ENCODE data around the gene ALAS1. TPM values are rescaled to one million over a fixed set of nuclear protein-coding genes. Genes with fewer than 3 reads are reported as not detected.

Gene ALAS1
- total RNA-seq, 1 donor from 2014 or later: 38.3 TPM

DNA sequence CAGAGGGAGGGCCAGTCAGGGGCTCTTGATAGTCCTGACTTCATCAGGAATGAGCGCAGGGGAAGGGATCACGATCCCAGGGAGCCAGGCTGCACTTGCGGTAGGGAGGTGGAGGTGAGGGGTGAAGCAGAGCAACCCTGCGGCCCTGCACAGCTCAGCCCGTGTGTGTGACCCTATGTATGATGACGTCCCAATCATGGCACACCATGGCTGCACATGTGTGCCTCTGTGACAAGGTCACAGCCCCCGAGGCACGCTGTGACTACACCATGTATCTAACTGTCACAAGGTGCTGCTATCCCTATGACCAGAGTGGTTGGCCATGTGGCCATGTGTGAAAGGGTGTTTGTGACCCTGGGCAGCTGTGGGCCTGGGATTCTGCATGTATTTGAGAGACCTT is 13.3 kb upstream of the ALAS1 start:
- Mint-ChIP-seq H3K36me3 (ENCODE audit: low read depth) (no peaks in the 10 kb centered on the region), H3K27me3 (ENCODE audit: low read depth) (no peaks in the 10 kb centered on the region), H3K9me3 (ENCODE audit: low read depth) (no peaks in the 10 kb centered on the region), H3K4me1 (ENCODE audit: low read depth) (no peaks in the 10 kb centered on the region), H3K4me3 (ENCODE audit: unreplicated experiment) (no peak overlapping the region), H3K27ac (ENCODE audit: unreplicated experiment) (no peak overlapping the region)
- DNase-seq (ENCODE audit: low spot score): no peak
- TF ChIP-seq, protein P1, sequence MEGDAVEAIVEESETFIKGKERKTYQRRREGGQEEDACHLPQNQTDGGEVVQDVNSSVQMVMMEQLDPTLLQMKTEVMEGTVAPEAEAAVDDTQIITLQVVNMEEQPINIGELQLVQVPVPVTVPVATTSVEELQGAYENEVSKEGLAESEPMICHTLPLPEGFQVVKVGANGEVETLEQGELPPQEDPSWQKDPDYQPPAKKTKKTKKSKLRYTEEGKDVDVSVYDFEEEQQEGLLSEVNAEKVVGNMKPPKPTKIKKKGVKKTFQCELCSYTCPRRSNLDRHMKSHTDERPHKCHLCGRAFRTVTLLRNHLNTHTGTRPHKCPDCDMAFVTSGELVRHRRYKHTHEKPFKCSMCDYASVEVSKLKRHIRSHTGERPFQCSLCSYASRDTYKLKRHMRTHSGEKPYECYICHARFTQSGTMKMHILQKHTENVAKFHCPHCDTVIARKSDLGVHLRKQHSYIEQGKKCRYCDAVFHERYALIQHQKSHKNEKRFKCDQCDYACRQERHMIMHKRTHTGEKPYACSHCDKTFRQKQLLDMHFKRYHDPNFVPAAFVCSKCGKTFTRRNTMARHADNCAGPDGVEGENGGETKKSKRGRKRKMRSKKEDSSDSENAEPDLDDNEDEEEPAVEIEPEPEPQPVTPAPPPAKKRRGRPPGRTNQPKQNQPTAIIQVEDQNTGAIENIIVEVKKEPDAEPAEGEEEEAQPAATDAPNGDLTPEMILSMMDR (IDR thresholded peaks at IDR 0.05): no peak

- DNase-seq (ENCODE audit: low spot score): no peak
- Mint-ChIP-seq H3K4me1 (ENCODE audit: low read depth) (peaks cover 5% of the 10 kb centered on the region), H3K36me3 (ENCODE audit: low read depth) (no peaks in the 10 kb centered on the region), H3K4me3 (ENCODE audit: unreplicated experiment) (no peak overlapping the region), H3K9me3 (ENCODE audit: low read depth) (no peaks in the 10 kb centered on the region), H3K27me3 (ENCODE audit: low read depth) (no peaks in the 10 kb centered on the region), H3K27ac (ENCODE audit: unreplicated experiment) (no peak overlapping the region)
- TF ChIP-seq, protein P1 (IDR thresholded peaks at IDR 0.05): no peak
Measured at GRCh38 chr3:52185311-52185710, 12.6 kb upstream of the ALAS1 start.

DNA sequence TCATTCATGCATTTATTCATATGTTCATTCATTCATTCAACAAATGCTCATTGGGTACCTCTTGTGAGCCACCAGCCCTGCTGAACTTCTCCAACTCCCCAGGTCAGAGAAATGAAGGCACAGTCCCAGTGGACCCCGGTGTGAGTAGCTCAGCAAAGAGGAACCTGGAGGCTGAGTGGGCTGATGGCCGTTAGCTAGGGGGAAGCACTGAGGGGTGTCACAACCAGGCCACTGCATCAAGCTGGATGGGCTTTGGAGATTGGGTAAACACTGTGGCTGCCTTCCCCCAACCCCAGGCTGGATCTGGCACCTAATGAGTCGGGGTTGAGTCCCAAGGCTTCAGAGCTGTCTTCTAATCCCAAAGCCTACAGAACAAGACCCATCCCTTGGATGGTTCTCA is 12.1 kb upstream of the ALAS1 start:
- DNase-seq (ENCODE audit: low spot score): no peak

DNA sequence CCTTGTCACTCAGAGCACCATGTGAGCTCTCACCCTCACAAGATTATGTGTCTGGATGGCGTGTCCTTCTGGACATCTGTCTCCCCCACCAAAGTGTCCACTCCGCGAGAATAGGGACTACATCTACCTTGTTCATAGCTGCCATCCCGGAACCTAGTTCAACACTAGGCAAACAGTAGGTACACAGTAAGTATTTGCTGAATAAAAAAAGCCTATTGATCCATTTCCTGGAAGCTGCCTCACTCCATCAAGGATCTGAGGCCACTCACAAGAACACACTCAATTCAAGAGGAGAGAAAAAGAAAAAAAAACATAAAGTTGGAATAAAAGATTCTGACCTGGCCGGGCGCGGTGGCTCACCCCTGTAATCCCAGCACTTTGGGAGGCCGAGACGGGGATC is 11.2 kb upstream of the ALAS1 start:
- no peak overlapping the region for H3K27ac Mint-ChIP-seq (ENCODE audit: unreplicated experiment)
- TF ChIP-seq, protein P1 (IDR thresholded peaks at IDR 0.05): no peak
- no peaks in the 10 kb centered on the region for H3K36me3 Mint-ChIP-seq (ENCODE audit: low read depth)
- H3K4me3 Mint-ChIP-seq (ENCODE audit: unreplicated experiment): no peak overlapping the region
- H3K9me3 Mint-ChIP-seq (ENCODE audit: low read depth): no peaks in the 10 kb centered on the region
- H3K27me3 Mint-ChIP-seq (ENCODE audit: low read depth): no peaks in the 10 kb centered on the region
- no peak for DNase-seq (ENCODE audit: low spot score)
- H3K4me1 Mint-ChIP-seq (ENCODE audit: low read depth): peaks cover 10% of the 10 kb centered on the region

More for the DNA sequence above, 12.1 kb upstream of the ALAS1 start:
- TF ChIP-seq, protein P1 (IDR thresholded peaks at IDR 0.05): no peak
- H3K4me1 Mint-ChIP-seq (ENCODE audit: low read depth): peaks cover 10% of the 10 kb centered on the region
- H3K4me3 Mint-ChIP-seq (ENCODE audit: unreplicated experiment): no peak overlapping the region
- H3K36me3 Mint-ChIP-seq (ENCODE audit: low read depth): no peaks in the 10 kb centered on the region
- H3K27ac Mint-ChIP-seq (ENCODE audit: unreplicated experiment): no peak overlapping the region
- no peaks in the 10 kb centered on the region for H3K9me3 Mint-ChIP-seq (ENCODE audit: low read depth)
- H3K27me3 Mint-ChIP-seq (ENCODE audit: low read depth): no peaks in the 10 kb centered on the region

DNA sequence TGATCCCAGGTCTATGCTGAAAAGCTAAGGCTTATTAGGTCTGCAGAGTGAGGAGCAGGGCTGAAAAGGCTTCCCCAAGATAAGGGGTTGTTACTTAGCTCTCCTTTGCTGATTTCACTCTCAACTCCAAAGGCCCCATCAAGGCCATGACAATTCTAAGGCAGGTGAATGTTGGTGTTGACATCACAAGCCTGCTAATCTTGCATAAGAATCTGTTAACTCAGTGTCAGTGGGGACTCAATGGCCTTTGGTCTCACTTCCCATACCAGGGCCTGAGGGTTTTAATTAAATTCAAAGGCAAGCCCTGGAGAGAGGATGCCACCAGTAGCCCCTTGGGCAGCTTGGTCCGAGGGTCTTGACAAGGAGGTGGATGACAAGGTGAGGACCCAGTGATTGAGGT is 9.4 kb upstream of the ALAS1 start:
- H3K9me3 Mint-ChIP-seq (ENCODE audit: low read depth): no peaks in the 10 kb centered on the region
- no peak overlapping the region for H3K4me3 Mint-ChIP-seq (ENCODE audit: unreplicated experiment)
- H3K27me3 Mint-ChIP-seq (ENCODE audit: low read depth): no peaks in the 10 kb centered on the region
- no peak overlapping the region for H3K27ac Mint-ChIP-seq (ENCODE audit: unreplicated experiment)
- TF ChIP-seq, protein P1 (IDR thresholded peaks at IDR 0.05): no peak
- H3K36me3 Mint-ChIP-seq (ENCODE audit: low read depth): no peaks in the 10 kb centered on the region
- peaks cover 13% of the 10 kb centered on the region for H3K4me1 Mint-ChIP-seq (ENCODE audit: low read depth)
- no peak for DNase-seq (ENCODE audit: low spot score)

Data from chondrocyte (in vitro differentiated cells).